NCI-H1694 (cell line): ENCODE measurements around the gene DOCK3.
"Not testable (repeated sequence)": the region's sequence is repeated elsewhere in the genome, so short reads cannot be mapped to it uniquely, and the experiment has no call there.

Experiments used
- DNase-seq: peaks from one replicate; lab custom pipeline; 2025; lab: John Stamatoyannopoulos, UW

DOCK3 gene

GRCh38 chr3:50883755-50884154, 209.0 kb downstream of the DOCK3 start:
- DNase-seq, result no peak

- DNase-seq, result no peak
These were observed 210.5 kb downstream of the DOCK3 start for GRCh38 chr3:50885070-50885850.

DNA sequence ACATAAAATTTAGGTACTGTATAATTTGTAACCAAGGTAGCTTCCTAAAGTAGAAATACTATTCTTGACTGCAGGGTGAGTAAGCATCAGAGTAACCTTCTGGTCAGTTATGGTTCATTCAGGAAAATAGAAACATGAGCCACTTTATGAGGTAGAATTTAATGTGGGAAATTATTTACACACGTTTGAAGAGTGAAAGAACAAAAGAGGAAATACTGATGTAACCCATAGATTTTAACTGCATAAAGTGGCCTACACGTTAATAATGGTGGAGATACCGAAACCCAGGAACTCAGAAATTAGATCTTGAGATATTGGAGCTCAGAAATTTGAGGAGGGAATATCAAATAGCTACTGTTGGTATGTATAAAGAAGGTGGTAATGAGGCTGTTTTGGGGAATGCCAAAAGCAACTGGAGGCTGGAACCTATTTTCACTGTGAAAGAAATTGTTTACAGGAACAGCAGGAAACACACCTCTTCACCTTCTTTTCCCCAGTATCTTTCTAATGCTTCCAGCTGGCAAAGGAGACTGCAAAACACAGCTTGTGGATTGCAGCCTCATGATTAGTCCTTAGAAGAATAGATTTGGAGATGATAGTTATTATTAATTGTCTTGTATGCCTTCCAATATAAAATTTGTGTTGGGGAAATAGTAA, 216.1 kb downstream of the DOCK3 start:
- no peak for DNase-seq

GRCh38 chr3:50901097-50901496, 226.4 kb downstream of the DOCK3 start:
- DNase-seq, result not testable (repeated sequence)

GRCh38 chr3:50912746-50913145, 238.0 kb downstream of the DOCK3 start:
- DNase-seq, result no peak

DNA sequence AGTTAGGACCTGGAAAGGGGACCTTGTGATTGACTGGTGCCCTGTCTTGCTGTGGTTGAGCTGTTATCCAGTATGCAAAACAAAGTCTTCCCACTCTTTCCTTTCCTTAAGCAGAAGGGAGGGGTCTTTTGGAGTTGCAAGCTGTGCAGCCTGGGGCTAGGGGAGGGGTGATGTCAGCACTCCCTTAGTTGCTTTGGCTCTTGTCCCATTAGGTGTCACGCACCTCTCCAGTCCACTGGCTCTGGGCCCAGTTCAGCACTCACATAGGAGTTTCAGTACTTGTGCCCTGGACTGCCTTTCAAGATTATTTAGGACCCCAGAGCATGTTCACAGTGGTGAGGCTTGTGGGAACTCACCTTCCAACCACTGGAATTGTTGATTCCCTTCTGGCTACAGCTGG, 238.5 kb downstream of the DOCK3 start:
- DNase-seq, result no peak

- DNase-seq, result not testable (repeated sequence)
These were observed 247.3 kb downstream of the DOCK3 start for GRCh38 chr3:50922071-50922470.

- no peak for DNase-seq
These were observed 249.2 kb downstream of the DOCK3 start for GRCh38 chr3:50923955-50924354.

- no peak for DNase-seq
These were observed 249.9 kb downstream of the DOCK3 start for GRCh38 chr3:50924638-50925037.

DNA sequence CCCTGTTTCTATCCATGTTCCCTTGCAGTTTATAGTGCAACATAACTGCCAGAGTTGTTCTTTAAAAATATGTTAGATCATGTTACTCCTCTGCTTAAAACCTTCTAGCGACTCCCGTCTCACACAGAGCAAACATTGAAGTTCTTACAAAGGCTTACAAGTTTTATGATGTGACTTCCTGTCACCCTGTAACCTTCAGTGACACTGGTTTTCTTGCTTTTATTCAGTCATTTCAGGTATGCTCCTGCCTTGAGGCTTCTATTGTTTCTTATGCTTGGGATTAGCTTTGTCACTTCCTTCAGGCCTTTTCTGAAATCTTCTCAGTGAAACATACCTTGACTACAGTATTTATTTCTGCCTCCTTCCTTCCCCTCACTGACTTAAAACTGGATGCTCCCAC, 252.1 kb downstream of the DOCK3 start:
- no peak for DNase-seq

DNA sequence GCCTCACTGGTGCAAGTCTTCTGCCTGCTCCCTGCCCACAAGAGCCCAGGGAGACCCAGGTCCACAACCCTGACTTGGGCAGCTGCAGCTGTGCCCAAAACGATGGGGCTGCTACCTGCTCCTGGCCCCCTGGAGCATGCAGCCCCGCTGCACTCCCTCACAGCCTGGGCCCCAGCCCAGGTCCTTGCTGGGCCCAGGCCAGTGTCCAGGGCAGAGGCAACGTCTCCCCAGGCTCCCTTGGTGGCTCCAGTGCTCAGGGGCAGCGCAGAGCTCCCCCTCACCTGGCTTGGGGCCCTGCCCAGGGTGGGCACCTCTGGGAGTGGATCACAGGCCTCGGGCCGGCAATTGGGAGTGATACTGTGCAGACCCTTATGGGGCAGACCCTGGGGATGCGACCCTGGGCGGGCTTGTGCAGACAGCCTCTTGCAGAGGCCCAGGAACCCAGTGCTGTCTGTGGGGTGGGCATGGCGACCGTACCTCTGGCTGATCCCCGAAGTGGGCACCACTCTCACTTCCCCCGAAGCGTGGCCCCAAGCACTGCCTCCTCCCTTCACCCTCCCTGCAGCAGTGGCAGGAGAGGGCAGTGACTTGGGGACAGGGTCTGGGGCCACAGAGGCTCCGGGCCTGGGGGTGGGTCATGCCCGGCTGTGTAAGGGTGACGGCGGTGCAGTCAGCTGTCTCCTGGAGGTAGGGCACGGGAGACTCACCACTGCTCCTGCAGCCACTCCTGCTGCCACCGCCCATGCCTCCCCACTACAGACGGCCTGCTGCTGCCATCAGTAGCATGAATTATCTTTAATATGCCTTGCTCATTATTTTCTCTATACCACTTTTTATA, 255.9 kb downstream of the DOCK3 start:
- DNase-seq, result no peak

GRCh38 chr3:50932918-50933317, 258.2 kb downstream of the DOCK3 start:
- not testable (repeated sequence) for DNase-seq

DNA sequence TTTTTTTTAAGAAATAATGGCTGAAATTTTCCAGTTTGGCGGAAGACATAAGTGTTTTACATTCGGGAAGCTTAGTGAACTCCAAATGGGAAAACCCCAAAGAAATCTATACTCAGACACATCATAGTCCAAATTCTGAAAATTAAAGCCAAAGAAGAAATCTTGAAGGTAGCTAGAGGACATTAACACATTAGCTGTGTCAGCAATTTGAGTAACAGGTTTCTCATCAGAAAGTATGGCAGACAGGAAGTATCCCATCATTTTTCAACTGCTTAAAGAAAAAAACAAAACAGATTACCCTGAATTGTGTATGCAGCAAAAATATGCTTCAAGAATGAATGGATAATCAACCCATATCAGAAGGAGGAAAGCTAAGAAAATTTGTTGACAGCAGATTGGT, 261.7 kb downstream of the DOCK3 start:
- DNase-seq, result no peak

GRCh38 chr3:50947419-50947818, 272.7 kb downstream of the DOCK3 start:
- DNase-seq, result no peak

GRCh38 chr3:50950591-50950990, 275.9 kb downstream of the DOCK3 start:
- DNase-seq, result no peak

DNA sequence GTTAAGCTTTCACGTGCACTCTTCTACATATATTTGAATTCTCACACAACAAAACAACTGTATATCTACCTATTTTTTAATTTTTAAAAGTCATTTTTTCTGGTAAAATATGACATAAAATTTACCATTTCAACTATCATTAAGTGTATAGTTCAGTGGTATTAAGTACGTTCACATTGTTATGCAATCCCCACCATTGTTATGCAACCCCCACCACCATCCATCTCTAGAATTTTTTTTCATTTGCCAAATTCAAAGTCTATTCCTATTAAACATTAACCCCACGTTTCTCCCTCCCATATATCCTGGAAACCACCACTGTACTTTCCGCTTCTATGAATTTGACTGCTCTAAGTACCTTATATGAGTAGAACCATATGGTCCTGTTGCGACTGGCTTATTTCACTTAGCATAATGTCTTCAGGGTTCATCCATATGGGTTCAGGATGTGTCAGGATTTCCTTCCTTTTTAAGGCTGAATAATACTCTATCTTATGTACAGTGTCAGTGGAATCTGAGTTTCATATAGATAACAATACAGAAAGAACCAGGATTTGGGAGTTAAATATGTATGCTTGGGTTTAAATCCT, 279.2 kb downstream of the DOCK3 start:
- no peak for DNase-seq

- no peak for DNase-seq
These were observed 286.7 kb downstream of the DOCK3 start for GRCh38 chr3:50961386-50961785.

DNA sequence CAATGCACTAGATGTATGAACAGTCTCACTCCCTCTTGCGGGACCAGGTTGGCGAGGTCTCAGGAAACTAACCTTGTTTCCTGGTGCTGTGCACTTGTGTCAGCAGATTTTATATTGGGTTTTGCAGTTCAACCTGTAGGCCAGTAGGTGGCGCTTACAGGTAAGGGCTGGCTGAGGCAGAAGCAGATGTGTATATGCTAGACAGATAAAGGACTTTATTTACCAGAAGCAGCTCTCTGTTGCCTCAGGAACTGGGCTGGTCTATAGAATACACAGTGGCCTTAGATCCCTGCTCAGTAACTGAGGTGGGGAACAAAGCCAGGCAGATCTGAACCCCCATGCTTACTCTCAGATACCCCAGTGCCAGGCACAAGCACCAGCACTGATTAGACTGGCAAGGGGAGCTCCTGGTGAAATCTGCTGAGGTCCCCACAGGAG, 296.8 kb downstream of the DOCK3 start:
- peak; percentile 1 for DNase-seq

DNA sequence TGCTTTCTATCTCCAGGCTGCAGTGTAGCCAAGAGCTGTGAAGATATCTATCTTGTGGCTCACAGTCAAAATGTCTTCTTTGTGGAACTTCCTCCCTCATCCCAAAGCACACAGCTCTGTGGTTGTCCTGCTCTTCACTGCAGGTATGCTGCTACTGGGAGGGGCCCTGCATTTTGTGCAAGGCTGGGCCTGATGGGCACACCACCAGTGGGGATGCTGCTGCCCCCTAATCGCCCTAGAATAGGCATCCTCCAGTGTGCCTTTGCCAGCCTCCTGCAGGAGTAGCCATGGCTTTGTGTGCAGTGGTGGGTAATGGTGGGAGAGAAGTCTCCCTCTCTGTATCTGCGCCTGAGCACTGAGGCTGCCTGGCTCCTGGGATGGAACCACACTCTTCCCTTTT, 297.3 kb downstream of the DOCK3 start:
- no peak for DNase-seq

GRCh38 chr3:50978586-50978985, 303.9 kb downstream of the DOCK3 start:
- not testable (repeated sequence) for DNase-seq

- DNase-seq, result no peak
These were observed 304.4 kb downstream of the DOCK3 start for GRCh38 chr3:50978991-50979667.
